ENCODE results near the gene IGF2.

DNA sequence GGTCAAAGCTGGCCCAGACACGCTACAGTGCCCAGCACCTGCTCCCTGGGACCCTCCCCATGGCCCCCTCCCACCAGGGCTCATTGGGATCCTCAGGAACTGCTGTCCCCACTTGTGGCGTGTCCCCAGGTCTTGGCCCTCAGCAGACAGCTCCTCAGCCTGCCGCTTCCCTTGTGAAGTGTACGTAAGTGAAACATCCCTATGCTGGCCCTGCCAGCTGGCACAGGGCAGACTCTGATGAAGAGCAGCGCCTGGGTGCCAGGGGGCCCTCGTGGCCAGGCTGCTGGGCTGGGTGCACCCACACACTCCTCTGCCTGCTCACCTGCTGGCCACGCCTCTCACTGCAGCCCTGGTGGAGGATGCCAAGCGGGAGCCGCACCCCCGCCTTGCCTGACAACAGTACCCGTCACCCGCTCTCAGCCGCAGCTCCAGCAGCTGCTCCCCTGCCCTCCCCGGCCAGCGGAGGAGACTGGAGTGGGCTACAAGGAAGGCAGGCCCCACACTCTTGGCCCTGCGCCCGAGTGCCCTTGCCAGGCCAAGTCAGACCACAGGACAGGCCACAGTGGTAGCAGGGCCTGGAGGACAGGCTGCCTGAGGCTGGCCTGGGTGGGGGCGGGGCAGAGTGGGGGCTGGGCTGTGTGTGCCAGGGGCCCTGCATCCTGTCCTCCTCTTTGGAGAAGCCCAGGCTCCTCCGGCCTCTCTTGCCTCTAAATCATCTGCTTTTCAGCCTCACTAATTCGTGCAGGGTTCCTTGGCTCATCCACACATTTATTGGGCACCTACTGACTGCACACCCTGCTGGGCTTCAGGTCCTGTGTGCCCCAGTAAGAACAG is 39.5 kb downstream of the IGF2 start:
- no peak for TF ChIP-seq REST (IDR thresholded peaks at IDR 0.05; ENCODE audit: insufficient read depth in 1 of 2, low read depth in 2 of 2, low read length in 2 of 2)
- no peak for TF ChIP-seq POLR2AphosphoS5 (IDR thresholded peaks at IDR 0.05; ENCODE audit: low read depth, low read length)
- no peak for TF ChIP-seq TAF1 (IDR thresholded peaks at IDR 0.05; ENCODE audit: borderline replicate concordance, insufficient read depth, low read length)
- TF ChIP-seq FOXP2 (optimal IDR thresholded peaks at IDR 0.05; ENCODE audit: borderline replicate concordance, extremely low read depth, extremely low read length, insufficient read depth) = no peak
